Measurements from ENCODE around the gene CD160. TPM values are rescaled to one million over a fixed set of nuclear protein-coding genes. Genes with fewer than 3 reads are reported as not detected.
A peak's percentile ranks its signal among the peaks of the same experiment; 100 is the strongest.

Gene CD160
- total and polyA plus RNA-seq, 2 of the 4 experiments (the other 2 are of a cell fraction), result not detected

GRCh38 chr1:145740269-145740668 is 21.0 kb downstream of the CD160 start:
- Histone ChIP-seq H4K91ac (ENCODE audit: insufficient read depth, low read depth, low read length) (no peak overlapping the region), H3K27ac (ENCODE audit: insufficient read depth, low read length) (no peak overlapping the region), H3K14ac (replicated peaks; ENCODE audit: low read depth, low read length) (no peak overlapping the region), H3K79me1 (ENCODE audit: low read depth in 1 of 2, low read length in 2 of 2) (peaks cover 7 to 42% of the 10 kb centered on the region in 2 experiments), H3K23ac (ENCODE audit: low read depth, low read length) (no peak overlapping the region), H3K56ac (ENCODE audit: extremely low read depth, insufficient read depth, low read length) (no peak overlapping the region), H4K20me1 (ENCODE audit: insufficient read depth, low read length) (no peaks in the 10 kb centered on the region), H3K4me3 (ENCODE audit: insufficient read depth, low read depth, low read length) (no peak overlapping the region), H3K27me3 (ENCODE audit: control insufficient read depth, insufficient read depth, low read length) (no peaks in the 10 kb centered on the region), H2BK15ac (ENCODE audit: low read depth, low read length) (no peak overlapping the region), H3K9me3 (ENCODE audit: control insufficient read depth, insufficient read depth, low read length) (peaks cover 2% of the 10 kb centered on the region; the same call in 1 of the 2 replicates), H3K4me2 (ENCODE audit: low read depth, low read length) (no peak overlapping the region), H4K8ac (ENCODE audit: low read depth in 2 of 2, low read length in 2 of 2) (no peak overlapping the region; a peak in 1 of 4 replicates), H4K5ac (ENCODE audit: low read depth, low read length) (no peak overlapping the region), H3K4ac (ENCODE audit: low read depth, low read length) (no peak overlapping the region), H2BK120ac (ENCODE audit: low read depth, low read length) (no peak overlapping the region), H2BK20ac (ENCODE audit: low read depth, low read length) (no peak overlapping the region), H2AK9ac (replicated peaks; ENCODE audit: low read depth, low read length, poor library complexity) (no peak overlapping the region), H3K9me1 (ENCODE audit: insufficient read depth, low read length) (peaks cover 13% of the 10 kb centered on the region; the same call in 1 of the 2 replicates), H2BK5ac (ENCODE audit: low read depth, low read length, poor library complexity, severe bottlenecking) (peak overlapping the region; percentile 86), H3K9ac (ENCODE audit: low read depth, low read length) (no peak overlapping the region), H3K36me3 (ENCODE audit: control insufficient read depth, insufficient read depth, low read length) (peaks cover 10% of the 10 kb centered on the region), H2AFZ (replicated peaks; ENCODE audit: low read length, poor library complexity) (no peak overlapping the region), H3K18ac (ENCODE audit: low read depth, low read length) (no peak overlapping the region), H2AK5ac (ENCODE audit: low read depth, low read length) (no peak overlapping the region), H3K4me1 (ENCODE audit: control insufficient read depth, insufficient read depth, low read length) (peaks cover 26% of the 10 kb centered on the region)
- in situ Hi-C loops (cut with MboI; ENCODE audit: low sequenced_read_pairs), result no loop called here
- peak; percentile 87 for TF ChIP-seq BHLHE40 (IDR thresholded peaks at IDR 0.05; ENCODE audit: low read depth, low read length)
- TF ChIP-seq CHD1 (IDR thresholded peaks at IDR 0.05; ENCODE audit: low read depth, low read length), result no peak
- TF ChIP-seq MXI1 (IDR thresholded peaks at IDR 0.05; ENCODE audit: borderline replicate concordance, low read depth, low read length), result no peak
- TF ChIP-seq FOS (IDR thresholded peaks at IDR 0.05; ENCODE audit: low read depth, low read length), result peak; percentile 86
- TF ChIP-seq MAFK (IDR thresholded peaks at IDR 0.05; ENCODE audit: low read depth, low read length), result no peak
- no peak for TF ChIP-seq NFE2L2 (IDR thresholded peaks at IDR 0.05; ENCODE audit: low read depth, low read length)
- TF ChIP-seq CTCF (conservative IDR thresholded peaks at IDR 0.05; ENCODE audit: low read depth, low read length), result no peak
- TF ChIP-seq RCOR1 (IDR thresholded peaks at IDR 0.05; ENCODE audit: insufficient replicate concordance, low read length), result peak; percentile 84
- no peak for TF ChIP-seq USF2 (IDR thresholded peaks at IDR 0.05; ENCODE audit: low read depth, low read length)
- TF ChIP-seq CEBPB (IDR thresholded peaks at IDR 0.05; ENCODE audit: low read depth, low read length), result peak; percentile 71
- no peak for TF ChIP-seq POLR2A (IDR thresholded peaks at IDR 0.05; ENCODE audit: low read depth, low read length)
- POLR2A ChIA-PET (ENCODE audit: unreplicated experiment), result no interaction called here
- no CpG with 5 or more reads among the region's 4 CpGs for WGBS, 2 experiments (ENCODE audit: extremely low coverage in 2 of 2, insufficient read length in 1 of 2)
- dilution Hi-C loops (cut with HindIII; ENCODE audit: low sequenced_read_pairs, unreplicated experiment), result no loop called here
- DNase-seq (peak; percentile 98), ATAC-seq (ENCODE audit: low read depth) (peak; percentile 89)
- intact Hi-C loops (cut with micrococcal nuclease), result no loop called here
- BruUV-seq (replicated peaks), result no TSS peak
- CTCF ChIA-PET, result no interaction called here
